ENCODE measurements around the gene GAPDH.
A peak's percentile ranks its signal among the peaks of the same experiment; 100 is the strongest.

GAPDH gene

DNA sequence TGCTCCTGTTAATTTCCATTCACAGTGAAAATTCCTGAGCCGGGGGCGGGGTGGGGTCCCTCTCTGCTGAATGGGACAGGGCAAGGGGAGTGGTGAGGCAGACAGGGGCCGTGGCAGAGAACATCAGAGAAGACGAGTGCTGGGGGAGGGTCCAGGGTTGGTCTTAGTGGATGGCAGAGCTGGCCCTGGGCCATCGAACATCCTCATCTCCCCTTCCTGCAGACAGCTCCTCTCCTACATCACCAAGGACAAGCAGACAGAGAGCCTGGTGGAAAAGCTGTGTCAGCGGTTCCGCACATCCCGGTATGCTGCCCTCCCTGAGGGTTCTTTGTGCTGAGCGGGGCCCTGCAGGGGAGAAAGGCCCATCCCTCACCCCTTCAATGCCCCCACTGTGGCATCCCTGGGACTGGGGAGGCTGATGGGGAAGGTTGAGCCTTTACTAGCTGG, 5.0 kb upstream of the GAPDH start:
- Histone ChIP-seq H3K9me3 (ENCODE audit: control insufficient read depth, low read length) (no peaks in the 10 kb centered on the region), H3K4me1 (ENCODE audit: control insufficient read depth, insufficient read depth, low read length, poor library complexity, severe bottlenecking) (peaks cover 29% of the 10 kb centered on the region), H3K4me3 (ENCODE audit: extremely low read depth, insufficient read depth, low read length, poor library complexity, severe bottlenecking) (no peak overlapping the region), H3K27ac (ENCODE audit: low read depth, low read length, severe bottlenecking) (no peak overlapping the region), H3K36me3 (ENCODE audit: control insufficient read depth, insufficient read depth, low read length) (peaks cover 78% of the 10 kb centered on the region)
- WGBS, 2 experiments (ENCODE audit: insufficient coverage in 2 of 2), result 75 to 86% methylated on average over 4 to 5 of the region's 9 CpGs

DNA sequence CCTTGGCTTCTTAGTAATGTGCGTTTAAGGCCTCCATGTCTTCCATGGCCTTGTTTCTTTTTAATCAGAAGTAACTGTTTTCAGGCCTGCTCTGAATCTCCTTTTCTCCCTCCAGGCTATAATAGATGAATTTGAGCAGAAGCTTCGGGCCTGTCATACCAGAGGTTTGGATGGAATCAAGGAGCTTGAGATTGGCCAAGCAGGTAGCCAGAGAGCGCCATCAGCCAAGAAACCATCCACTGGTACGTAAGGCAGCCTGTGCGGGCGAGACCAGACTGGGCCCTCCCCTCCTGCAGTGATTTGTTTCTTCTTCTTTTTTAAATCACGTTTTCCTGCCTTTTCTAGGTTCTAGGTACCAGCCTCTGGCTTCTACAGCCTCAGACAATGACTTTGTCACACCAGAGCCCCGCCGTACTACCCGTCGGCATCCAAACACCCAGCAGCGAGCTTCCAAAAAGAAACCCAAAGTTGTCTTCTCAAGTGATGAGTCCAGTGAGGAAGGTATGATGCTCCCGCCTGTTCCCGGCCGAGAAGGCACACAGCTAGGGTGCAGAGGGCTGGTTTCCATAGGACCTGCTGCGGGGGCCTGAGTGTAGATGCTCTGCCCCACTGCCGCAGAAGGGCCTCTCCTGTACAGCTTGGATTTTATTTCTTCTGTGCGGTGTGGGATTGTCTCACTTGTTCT, 3.6 kb upstream of the GAPDH start:
- H3K4me1 ChIP-seq (ENCODE audit: control insufficient read depth, insufficient read depth, low read length, poor library complexity, severe bottlenecking), result peaks cover 29% of the 10 kb centered on the region
- H3K9me3 ChIP-seq (ENCODE audit: control insufficient read depth, low read length), result no peaks in the 10 kb centered on the region
- no peak overlapping the region for H3K4me3 ChIP-seq (ENCODE audit: extremely low read depth, insufficient read depth, low read length, poor library complexity, severe bottlenecking)
- peaks cover 73% of the 10 kb centered on the region for H3K36me3 ChIP-seq (ENCODE audit: control insufficient read depth, insufficient read depth, low read length)
- no peak overlapping the region for H3K27ac ChIP-seq (ENCODE audit: low read depth, low read length, severe bottlenecking)
- 95 to 96% methylated on average over 16 to 18 of the region's 18 CpGs for WGBS, 2 experiments (ENCODE audit: insufficient coverage in 2 of 2)

DNA sequence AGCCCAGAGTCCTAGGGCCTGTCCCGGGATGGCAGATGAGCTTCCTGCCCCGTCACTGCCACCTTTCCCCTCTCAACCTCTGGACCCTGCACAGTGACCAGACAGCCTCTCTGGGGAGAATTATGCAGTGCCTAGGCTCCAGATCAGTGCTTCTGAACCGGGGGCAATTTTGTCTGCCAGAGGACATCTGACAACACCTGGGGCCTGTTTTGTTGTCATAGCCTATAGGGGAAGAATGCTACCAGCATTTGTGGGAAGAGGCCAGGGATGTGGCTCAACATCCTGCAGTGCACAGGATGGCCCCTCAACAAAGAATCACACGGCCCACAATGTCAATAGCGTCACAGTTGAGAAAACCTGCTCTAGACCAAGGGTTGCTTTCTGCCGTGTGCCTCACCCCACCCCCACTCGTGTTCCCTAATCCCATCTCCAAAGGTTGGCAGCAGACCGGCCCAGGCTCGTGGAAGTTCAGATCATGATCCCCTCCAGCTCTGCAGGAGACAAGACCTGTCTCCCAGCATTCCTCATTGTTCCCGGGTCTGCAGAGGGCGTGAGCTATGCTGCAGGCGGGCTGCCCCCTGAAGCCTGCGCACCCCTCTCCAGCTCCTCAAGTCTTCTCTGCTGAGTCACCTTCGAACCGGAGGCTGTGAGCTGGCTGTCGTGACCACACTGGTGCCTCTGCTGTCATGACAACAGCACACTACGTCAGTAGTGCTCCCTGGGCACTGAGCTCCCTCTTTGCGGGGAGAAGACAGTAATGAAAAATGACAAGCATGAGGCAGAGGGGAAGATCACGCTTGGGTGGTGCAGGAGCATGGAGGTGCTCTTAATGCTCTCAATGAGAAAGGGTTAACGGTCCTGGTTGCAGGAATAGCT, 2.0 kb upstream of the GAPDH start:
- peaks cover 73% of the 10 kb centered on the region for H3K36me3 ChIP-seq (ENCODE audit: control insufficient read depth, insufficient read depth, low read length)
- no peaks in the 10 kb centered on the region for H3K9me3 ChIP-seq (ENCODE audit: control insufficient read depth, low read length)
- 30 to 35% methylated on average over 16 to 19 of the region's 20 CpGs for WGBS, 2 experiments (ENCODE audit: insufficient coverage in 2 of 2)
- peaks cover 33% of the 10 kb centered on the region for H3K4me1 ChIP-seq (ENCODE audit: control insufficient read depth, insufficient read depth, low read length, poor library complexity, severe bottlenecking)
- H3K27ac ChIP-seq (ENCODE audit: low read depth, low read length, severe bottlenecking), result peak overlapping the region; percentile 96
- H3K4me3 ChIP-seq (ENCODE audit: extremely low read depth, insufficient read depth, low read length, poor library complexity, severe bottlenecking), result peak overlapping the region; percentile 96

DNA sequence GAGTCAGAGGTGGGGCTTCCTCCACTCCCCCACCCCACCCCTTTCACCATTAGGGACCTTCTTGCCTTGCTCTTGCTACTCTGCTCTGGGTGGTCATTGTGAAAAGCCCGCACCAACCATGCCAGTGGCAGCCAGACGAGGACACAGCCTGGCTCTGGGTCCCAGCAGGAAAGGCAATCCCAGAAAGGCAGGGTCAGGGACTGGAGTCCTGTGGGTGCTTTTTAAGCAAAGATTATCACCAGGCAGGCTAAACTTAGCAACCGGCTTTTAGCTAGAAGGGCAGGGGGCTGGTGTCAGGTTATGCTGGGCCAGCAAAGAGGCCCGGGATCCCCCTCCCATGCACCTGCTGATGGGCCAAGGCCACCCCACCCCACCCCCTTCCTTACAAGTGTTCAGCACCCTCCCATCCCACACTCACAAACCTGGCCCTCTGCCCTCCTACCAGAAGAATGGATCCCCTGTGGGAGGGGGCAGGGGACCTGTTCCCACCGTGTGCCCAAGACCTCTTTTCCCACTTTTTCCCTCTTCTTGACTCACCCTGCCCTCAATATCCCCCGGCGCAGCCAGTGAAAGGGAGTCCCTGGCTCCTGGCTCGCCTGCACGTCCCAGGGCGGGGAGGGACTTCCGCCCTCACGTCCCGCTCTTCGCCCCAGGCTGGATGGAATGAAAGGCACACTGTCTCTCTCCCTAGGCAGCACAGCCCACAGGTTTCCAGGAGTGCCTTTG, 1.2 kb upstream of the GAPDH start:
- H3K36me3 ChIP-seq (ENCODE audit: control insufficient read depth, insufficient read depth, low read length), result peaks cover 73% of the 10 kb centered on the region
- peaks cover 34% of the 10 kb centered on the region for H3K4me1 ChIP-seq (ENCODE audit: control insufficient read depth, insufficient read depth, low read length, poor library complexity, severe bottlenecking)
- H3K4me3 ChIP-seq (ENCODE audit: extremely low read depth, insufficient read depth, low read length, poor library complexity, severe bottlenecking), result peak overlapping the region; percentile 96
- H3K27ac ChIP-seq (ENCODE audit: low read depth, low read length, severe bottlenecking), result peak overlapping the region; percentile 96
- 2% methylated on average over 11 to 12 of the region's 14 CpGs for WGBS, 2 experiments (ENCODE audit: insufficient coverage in 2 of 2)
- no peaks in the 10 kb centered on the region for H3K9me3 ChIP-seq (ENCODE audit: control insufficient read depth, low read length)

DNA sequence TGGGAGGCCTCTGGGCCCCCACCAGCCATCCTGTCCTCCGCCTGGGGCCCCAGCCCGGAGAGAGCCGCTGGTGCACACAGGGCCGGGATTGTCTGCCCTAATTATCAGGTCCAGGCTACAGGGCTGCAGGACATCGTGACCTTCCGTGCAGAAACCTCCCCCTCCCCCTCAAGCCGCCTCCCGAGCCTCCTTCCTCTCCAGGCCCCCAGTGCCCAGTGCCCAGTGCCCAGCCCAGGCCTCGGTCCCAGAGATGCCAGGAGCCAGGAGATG, 729 bp upstream of the GAPDH start:
- 0% methylated on average over 1 to 6 of the region's 9 CpGs for WGBS, 2 experiments (ENCODE audit: insufficient coverage in 2 of 2)
- peak overlapping the region; percentile 96 for H3K4me3 ChIP-seq (ENCODE audit: extremely low read depth, insufficient read depth, low read length, poor library complexity, severe bottlenecking)
- peak overlapping the region; percentile 96 for H3K27ac ChIP-seq (ENCODE audit: low read depth, low read length, severe bottlenecking)
- H3K36me3 ChIP-seq (ENCODE audit: control insufficient read depth, insufficient read depth, low read length), result peaks cover 73% of the 10 kb centered on the region
- peaks cover 34% of the 10 kb centered on the region for H3K4me1 ChIP-seq (ENCODE audit: control insufficient read depth, insufficient read depth, low read length, poor library complexity, severe bottlenecking)
- no peaks in the 10 kb centered on the region for H3K9me3 ChIP-seq (ENCODE audit: control insufficient read depth, low read length)

DNA sequence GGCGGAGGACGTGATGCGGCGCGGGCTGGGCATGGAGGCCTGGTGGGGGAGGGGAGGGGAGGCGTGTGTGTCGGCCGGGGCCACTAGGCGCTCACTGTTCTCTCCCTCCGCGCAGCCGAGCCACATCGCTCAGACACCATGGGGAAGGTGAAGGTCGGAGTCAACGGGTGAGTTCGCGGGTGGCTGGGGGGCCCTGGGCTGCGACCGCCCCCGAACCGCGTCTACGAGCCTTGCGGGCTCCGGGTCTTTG, 303 bp downstream of the GAPDH start:
- Histone ChIP-seq H3K4me1 (ENCODE audit: control insufficient read depth, insufficient read depth, low read length, poor library complexity, severe bottlenecking) (peaks cover 36% of the 10 kb centered on the region), H3K4me3 (ENCODE audit: extremely low read depth, insufficient read depth, low read length, poor library complexity, severe bottlenecking) (peak overlapping the region; percentile 96), H3K9me3 (ENCODE audit: control insufficient read depth, low read length) (no peaks in the 10 kb centered on the region), H3K36me3 (ENCODE audit: control insufficient read depth, insufficient read depth, low read length) (peaks cover 71% of the 10 kb centered on the region), H3K27ac (ENCODE audit: low read depth, low read length, severe bottlenecking) (peak overlapping the region; percentile 96)
- WGBS, 2 experiments (ENCODE audit: insufficient coverage in 2 of 2), result 0% methylated on average over 11 to 15 of the region's 25 CpGs

DNA sequence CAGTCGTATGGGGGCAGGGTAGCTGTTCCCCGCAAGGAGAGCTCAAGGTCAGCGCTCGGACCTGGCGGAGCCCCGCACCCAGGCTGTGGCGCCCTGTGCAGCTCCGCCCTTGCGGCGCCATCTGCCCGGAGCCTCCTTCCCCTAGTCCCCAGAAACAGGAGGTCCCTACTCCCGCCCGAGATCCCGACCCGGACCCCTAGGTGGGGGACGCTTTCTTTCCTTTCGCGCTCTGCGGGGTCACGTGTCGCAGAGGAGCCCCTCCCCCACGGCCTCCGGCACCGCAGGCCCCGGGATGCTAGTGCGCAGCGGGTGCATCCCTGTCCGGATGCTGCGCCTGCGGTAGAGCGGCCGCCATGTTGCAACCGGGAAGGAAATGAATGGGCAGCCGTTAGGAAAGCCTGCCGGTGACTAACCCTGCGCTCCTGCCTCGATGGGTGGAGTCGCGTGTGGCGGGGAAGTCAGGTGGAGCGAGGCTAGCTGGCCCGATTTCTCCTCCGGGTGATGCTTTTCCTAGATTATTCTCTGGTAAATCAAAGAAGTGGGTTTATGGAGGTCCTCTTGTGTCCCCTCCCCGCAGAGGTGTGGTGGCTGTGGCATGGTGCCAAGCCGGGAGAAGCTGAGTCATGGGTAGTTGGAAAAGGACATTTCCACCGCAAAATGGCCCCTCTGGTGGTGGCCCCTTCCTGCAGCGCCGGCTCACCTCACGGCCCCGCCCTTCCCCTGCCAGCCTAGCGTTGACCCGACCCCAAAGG, 804 bp downstream of the GAPDH start:
- Histone ChIP-seq H3K4me3 (ENCODE audit: extremely low read depth, insufficient read depth, low read length, poor library complexity, severe bottlenecking) (peak overlapping the region; percentile 96), H3K9me3 (ENCODE audit: control insufficient read depth, low read length) (no peaks in the 10 kb centered on the region), H3K4me1 (ENCODE audit: control insufficient read depth, insufficient read depth, low read length, poor library complexity, severe bottlenecking) (peaks cover 41% of the 10 kb centered on the region), H3K36me3 (ENCODE audit: control insufficient read depth, insufficient read depth, low read length) (peaks cover 68% of the 10 kb centered on the region), H3K27ac (ENCODE audit: low read depth, low read length, severe bottlenecking) (peak overlapping the region; percentile 96)
- 0 to 1% methylated on average over 33 to 48 of the region's 52 CpGs for WGBS, 2 experiments (ENCODE audit: insufficient coverage in 2 of 2)

DNA sequence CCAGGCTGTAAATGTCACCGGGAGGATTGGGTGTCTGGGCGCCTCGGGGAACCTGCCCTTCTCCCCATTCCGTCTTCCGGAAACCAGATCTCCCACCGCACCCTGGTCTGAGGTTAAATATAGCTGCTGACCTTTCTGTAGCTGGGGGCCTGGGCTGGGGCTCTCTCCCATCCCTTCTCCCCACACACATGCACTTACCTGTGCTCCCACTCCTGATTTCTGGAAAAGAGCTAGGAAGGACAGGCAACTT, 1.3 kb downstream of the GAPDH start:
- peaks cover 46% of the 10 kb centered on the region for H3K4me1 ChIP-seq (ENCODE audit: control insufficient read depth, insufficient read depth, low read length, poor library complexity, severe bottlenecking)
- H3K4me3 ChIP-seq (ENCODE audit: extremely low read depth, insufficient read depth, low read length, poor library complexity, severe bottlenecking), result peak overlapping the region; percentile 96
- no peaks in the 10 kb centered on the region for H3K9me3 ChIP-seq (ENCODE audit: control insufficient read depth, low read length)
- peak overlapping the region; percentile 96 for H3K27ac ChIP-seq (ENCODE audit: low read depth, low read length, severe bottlenecking)
- peaks cover 63% of the 10 kb centered on the region for H3K36me3 ChIP-seq (ENCODE audit: control insufficient read depth, insufficient read depth, low read length)
- 0% methylated on average over 2 to 6 of the region's 6 CpGs for WGBS, 2 experiments (ENCODE audit: insufficient coverage in 2 of 2)

DNA sequence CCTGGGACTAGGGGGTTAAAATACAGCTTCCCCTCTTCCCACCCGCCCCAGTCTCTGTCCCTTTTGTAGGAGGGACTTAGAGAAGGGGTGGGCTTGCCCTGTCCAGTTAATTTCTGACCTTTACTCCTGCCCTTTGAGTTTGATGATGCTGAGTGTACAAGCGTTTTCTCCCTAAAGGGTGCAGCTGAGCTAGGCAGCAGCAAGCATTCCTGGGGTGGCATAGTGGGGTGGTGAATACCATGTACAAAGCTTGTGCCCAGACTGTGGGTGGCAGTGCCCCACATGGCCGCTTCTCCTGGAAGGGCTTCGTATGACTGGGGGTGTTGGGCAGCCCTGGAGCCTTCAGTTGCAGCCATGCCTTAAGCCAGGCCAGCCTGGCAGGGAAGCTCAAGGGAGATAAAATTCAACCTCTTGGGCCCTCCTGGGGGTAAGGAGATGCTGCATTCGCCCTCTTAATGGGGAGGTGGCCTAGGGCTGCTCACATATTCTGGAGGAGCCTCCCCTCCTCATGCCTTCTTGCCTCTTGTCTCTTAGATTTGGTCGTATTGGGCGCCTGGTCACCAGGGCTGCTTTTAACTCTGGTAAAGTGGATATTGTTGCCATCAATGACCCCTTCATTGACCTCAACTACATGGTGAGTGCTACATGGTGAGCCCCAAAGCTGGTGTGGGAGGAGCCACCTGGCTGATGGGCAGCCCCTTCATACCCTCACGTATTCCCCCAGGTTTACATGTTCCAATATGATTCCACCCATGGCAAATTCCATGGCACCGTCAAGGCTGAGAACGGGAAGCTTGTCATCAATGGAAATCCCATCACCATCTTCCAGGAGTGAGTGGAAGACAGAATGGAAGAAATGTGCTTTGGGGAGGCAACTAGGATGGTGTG, 1.9 kb downstream of the GAPDH start:
- peaks cover 48% of the 10 kb centered on the region for H3K4me1 ChIP-seq (ENCODE audit: control insufficient read depth, insufficient read depth, low read length, poor library complexity, severe bottlenecking)
- peaks cover 60% of the 10 kb centered on the region for H3K36me3 ChIP-seq (ENCODE audit: control insufficient read depth, insufficient read depth, low read length)
- peak overlapping the region; percentile 96 for H3K27ac ChIP-seq (ENCODE audit: low read depth, low read length, severe bottlenecking)
- 69 to 70% methylated on average over 6 to 7 of the region's 10 CpGs for WGBS, 2 experiments (ENCODE audit: insufficient coverage in 2 of 2)
- peak overlapping the region; percentile 96 for H3K4me3 ChIP-seq (ENCODE audit: extremely low read depth, insufficient read depth, low read length, poor library complexity, severe bottlenecking)
- no peaks in the 10 kb centered on the region for H3K9me3 ChIP-seq (ENCODE audit: control insufficient read depth, low read length)

Data from mesodermal cell (in vitro differentiated cells).